HepG2 (cell line): Measurements from ENCODE around the gene AGAP1. TPM values are rescaled to one million over a fixed set of nuclear protein-coding genes. Genes with fewer than 3 reads are reported as not detected.
A peak's percentile ranks its signal among the peaks of the same experiment; 100 is the strongest.

Experiments
- ATAC-seq: fragments of 200-7000 bp; cut with Tn5 transposase; 3 replicates; pipeline ENCODE4 v1.9.1; 2020; ENCODE audit warnings: mild to moderate bottlenecking, moderate library complexity
- BruUV-seq: library from RNA; stranded (reverse); fragments of 400-500 nt; replicated peaks from 2 replicates; lab custom pipeline; 2021; lab: Mats Ljungman, UMichigan
- CTCF ChIA-PET: fragments of 300-600 bp; formaldehyde crosslinking; extraction: SDS; loops from one replicate; lab custom pipeline; 2021; ENCODE audit warnings: low total read pairs, inconsistent platforms, low intra/inter-chr PET ratio; lab: Yijun Ruan, JAX
- POLR2A ChIA-PET: fragments of 350-600 bp; sonication (Branson Sonifier 250); formaldehyde crosslinking; loops from one replicate; lab custom pipeline; 2020; ENCODE audit warnings: antibody characterized with exemption, inconsistent platforms; lab: Yijun Ruan, JAX
- DNase-seq: peaks from one replicate; pipeline ENCODE4 v3.0.0-alpha.2; 2015; ENCODE audit warnings: low spot score
- FAIRE-seq: peaks from 3 replicates; lab custom pipeline; 2011; peaks lifted over from hg19 to GRCh38; lab: Jason Lieb, UNC
- H2AFZ ChIP-seq: one replicate; pipeline ENCODE4 v1.6.1; 2011; ENCODE audit warnings: low read length, inconsistent platforms
- H3K27ac ChIP-seq: fragments of 300-600 bp; 3 replicates; pipeline ENCODE4 v1.8.0; 2011; ENCODE audit warnings: mixed run types, mild to moderate bottlenecking, mixed read lengths, low read length, inconsistent platforms; ENCODE audit not compliant: insufficient read depth; ENCODE audit errors: extremely low read length
- H3K27me3 ChIP-seq, 2 experiments: fragments of 200-600 bp in 1 of 2; 2 replicates in 1 of 2; 3 replicates in 1 of 2; pipeline versions ENCODE4 v1.6.0 to v1.8.0; 2011; ENCODE audit warnings: low read length in 2 of 2, mild to moderate bottlenecking in 2 of 2, moderate library complexity in 2 of 2, inconsistent platforms in 1 of 2; ENCODE audit not compliant: insufficient read depth in 2 of 2, control insufficient read depth in 1 of 2
- H3K36me3 ChIP-seq, 2 experiments: fragments of 200-600 bp in 1 of 2; replicated peaks in 1 of 2; 2 replicates in 1 of 2; 3 replicates in 1 of 2; pipeline versions ENCODE4 v1.5.1 to v1.8.0; 2011; ENCODE audit warnings: low read length in 2 of 2, inconsistent platforms in 1 of 2; ENCODE audit not compliant: insufficient read depth in 2 of 2, control insufficient read depth in 1 of 2
- H3K4me1 ChIP-seq: 2 replicates; pipeline ENCODE4 v1.5.1; 2012; ENCODE audit warnings: low read length, inconsistent platforms; ENCODE audit not compliant: insufficient read depth
- H3K4me2 ChIP-seq: 2 replicates; pipeline ENCODE4 v1.6.0; 2011; ENCODE audit warnings: low read depth, low read length, inconsistent platforms
- H3K4me3 ChIP-seq, 3 experiments: fragments of 200-600 bp in 1 of 3; sonication (generic), shearing (Covaris generic) in 1 of 3; replicated peaks in 1 of 3; 2 replicates each; pipeline ENCODE4 v1.5.1; 2011 to 2016; ENCODE audit warnings: low read length in 3 of 3, inconsistent platforms in 2 of 3, low read depth in 2 of 3, mild to moderate bottlenecking in 2 of 3, control low read depth in 1 of 3, mixed read lengths in 1 of 3; ENCODE audit not compliant: insufficient read depth in 1 of 3
- H3K79me2 ChIP-seq: one replicate; pipeline ENCODE4 v1.6.1; 2011; ENCODE audit warnings: low read length, inconsistent platforms; ENCODE audit not compliant: insufficient read depth
- H3K9ac ChIP-seq: 2 replicates; pipeline ENCODE4 v1.6.0; 2011; ENCODE audit warnings: mild to moderate bottlenecking, low read depth, low read length, inconsistent platforms; ENCODE audit not compliant: insufficient read depth
- H3K9me3 ChIP-seq: 2 replicates; pipeline ENCODE4 v1.5.1; 2012; ENCODE audit warnings: mild to moderate bottlenecking, low read length
- H4K20me1 ChIP-seq: 2 replicates; pipeline ENCODE4 v1.6.0; 2011; ENCODE audit warnings: inconsistent platforms, mild to moderate bottlenecking, low read length, moderate library complexity; ENCODE audit not compliant: insufficient read depth
- AGO2 ChIP-seq: fragments of 200-400 bp; formaldehyde crosslinking; optimal IDR thresholded peaks from 2 replicates; pipeline ENCODE3; 2017; ENCODE audit warnings: mild to moderate bottlenecking, low read depth, low read length, moderate library complexity
- HNF1B ChIP-seq: sonication (generic); formaldehyde crosslinking; IDR thresholded peaks from 2 replicates; pipeline ENCODE4 v1.5.1; 2020; ENCODE audit warnings: mild to moderate bottlenecking, moderate library complexity, missing genetic modification reagents
- HNRNPL ChIP-seq: fragments of 200-400 bp; formaldehyde crosslinking; IDR thresholded peaks from 2 replicates; pipeline ENCODE4 v1.6.1; 2017; ENCODE audit warnings: mild to moderate bottlenecking, low read depth, low read length
- PHF21A ChIP-seq: sonication (generic); formaldehyde crosslinking; IDR thresholded peaks from 2 replicates; pipeline ENCODE4 v1.5.0; 2020; ENCODE audit warnings: mild to moderate bottlenecking, missing genetic modification reagents
- PRPF4 ChIP-seq: fragments of 200-400 bp; formaldehyde crosslinking; IDR thresholded peaks from 2 replicates; pipeline ENCODE4 v1.6.1; 2016; ENCODE audit warnings: low read length, low read depth; ENCODE audit not compliant: poor library complexity, severe bottlenecking
- REPIN1 ChIP-seq: sonication (generic); formaldehyde crosslinking; IDR thresholded peaks from 2 replicates; pipeline ENCODE4 v1.8.0; 2022; ENCODE audit warnings: missing genetic modification reagents, low read depth, mild to moderate bottlenecking, borderline replicate concordance
- SETDB1 ChIP-seq: sonication (generic); formaldehyde crosslinking; IDR thresholded peaks from 2 replicates; pipeline ENCODE4 v1.5.1; 2020; ENCODE audit warnings: missing genetic modification reagents, mild to moderate bottlenecking, borderline replicate concordance
- SP4 ChIP-seq: sonication (generic); formaldehyde crosslinking; IDR thresholded peaks from 2 replicates; pipeline ENCODE4 v1.8.1; 2023; ENCODE audit warnings: mild to moderate bottlenecking, missing genetic modification reagents
- SRF ChIP-seq: IDR thresholded peaks from 2 replicates; pipeline ENCODE4 v1.6.1; 2011; ENCODE audit warnings: mild to moderate bottlenecking, low read depth, low read length, moderate library complexity
- USF2 ChIP-seq, 2 experiments: sonication (generic) in 1 of 2; formaldehyde crosslinking in 1 of 2; IDR thresholded peaks; 2 replicates each; pipeline versions ENCODE4 v1.5.1 to v1.6.1; 2011 to 2020; ENCODE audit warnings: borderline replicate concordance in 1 of 2, low read depth in 1 of 2, low read length in 1 of 2, mild to moderate bottlenecking in 1 of 2, missing genetic modification reagents in 1 of 2, moderate library complexity in 1 of 2
- ZNF121 ChIP-seq: sonication (generic); formaldehyde crosslinking; IDR thresholded peaks from 2 replicates; pipeline ENCODE4 v1.5.0; 2020; ENCODE audit warnings: mild to moderate bottlenecking, missing genetic modification reagents
- ZNF460 ChIP-seq: sonication (generic); formaldehyde crosslinking; IDR thresholded peaks from 2 replicates; pipeline ENCODE4 v1.5.1; 2020; ENCODE audit warnings: missing genetic modification reagents, mild to moderate bottlenecking, borderline replicate concordance
- ZNF773 ChIP-seq: sonication (generic); formaldehyde crosslinking; IDR thresholded peaks from 2 replicates; pipeline ENCODE4 v1.4.0; 2020; ENCODE audit warnings: missing genetic modification reagents, borderline replicate concordance
- whole genome bisulfite sequencing: methylation state at CpG from one replicate; pipeline ENCODE4 v1.1.6; 2017; ENCODE audit warnings: low lambda C conversion rate; 5-methylcytosine and 5-hydroxymethylcytosine counted together
- in situ Hi-C: cut with HindIII; loops from 2 replicates; pipeline ENCODE4 v1.10.0; 2017; ENCODE audit warnings: low pct_unique_long_range_greater_than_20kb; ENCODE audit not compliant: extremely low pct_ligation_motif_present
- intact Hi-C: fragments of 100-400 bp; cut with micrococcal nuclease; formaldehyde crosslinking; loops from one replicate; pipeline ENCODE4 v1.10.0; 2022; ENCODE audit not compliant: unreplicated experiment
- polyA plus RNA-seq, 8 experiments: library from polyadenylated mRNA; depleted of rRNA in 3 of 8; stranded (reverse) in 7 of 8; unstranded in 1 of 8; fragments of >200 nt; fragmentation: Illumina TruSeq in 4 of 8; extraction: Trizol in 4 of 8; gene quantifications; 2 replicates each; pipeline versions ENCODE4 v1.2.1 to v1.2.3, GENCODE V29; 2011 to 2016; ENCODE audit warnings: low read depth in 4 of 8, missing spikeins in 1 of 8, mixed read lengths in 1 of 8; ENCODE audit not compliant: insufficient read depth in 1 of 8
- total RNA-seq, 5 experiments: library from RNA; depleted of rRNA; stranded (reverse); fragments of >200 nt; fragmentation: Illumina TruSeq; extraction: Trizol; gene quantifications; 2 replicates each; pipeline ENCODE4 v1.2.3, GENCODE V29; 2016; ENCODE audit warnings: low read depth in 1 of 5

The AGAP1 gene
- total and polyA plus RNA-seq, 2 of the 13 experiments (the other 11 are each of a cell fraction or from before 2014, with no cell fraction given): 21.2 to 32.7 TPM

- TF ChIP-seq REPIN1 (CRISPR knock-in tag): no peak
- TF ChIP-seq, all 625 proteins: peak for 0
These were observed 340.9 kb downstream of the AGAP1 start (continued) for GRCh38 chr2:235834781-235835180.

- Histone ChIP-seq H3K36me3 (peaks cover 7 to 8% of the 10 kb centered on the region in 2 experiments; a peak in 3 of 5 replicates), H3K27ac (no peak overlapping the region), H3K4me3 (no peak overlapping the region), H2AFZ (no peak overlapping the region), H3K4me2 (no peak overlapping the region)
- ATAC-seq (no peak), DNase-seq (no peak)
- 98% methylated on average over 6 of the region's 6 CpGs for WGBS
- intact Hi-C loops: no loop called here
- no peak for TF ChIP-seq ZNF773 (CRISPR knock-in tag)
- TF ChIP-seq, all 625 proteins: peak for 0
- POLR2A ChIA-PET: no interaction called here
- peak; percentile 28 for FAIRE-seq
- Histone ChIP-seq H3K9me3 (no peaks in the 10 kb centered on the region), H3K27me3 (no peaks in the 10 kb centered on the region), H3K9ac (no peak overlapping the region), H3K79me2 (no peaks in the 10 kb centered on the region), H3K4me1 (no peaks in the 10 kb centered on the region), H4K20me1 (no peaks in the 10 kb centered on the region)
- no TSS peak for BruUV-seq
- in situ Hi-C loops: no loop called here
- CTCF ChIA-PET: no interaction called here
These were observed 342.0 kb downstream of the AGAP1 start for GRCh38 chr2:235835810-235836209.

- Histone ChIP-seq H3K27me3 (no peaks in the 10 kb centered on the region), H2AFZ (no peak overlapping the region), H3K4me1 (no peaks in the 10 kb centered on the region), H4K20me1 (no peaks in the 10 kb centered on the region), H3K4me2 (no peak overlapping the region), H3K4me3 (no peak overlapping the region), H3K9me3 (no peaks in the 10 kb centered on the region), H3K36me3 (peaks cover 7 to 8% of the 10 kb centered on the region in 2 experiments; a peak in 3 of 5 replicates), H3K79me2 (no peaks in the 10 kb centered on the region), H3K27ac (no peak overlapping the region), H3K9ac (no peak overlapping the region)
- DNase-seq (no peak), FAIRE-seq (no peak), ATAC-seq (no peak)
- POLR2A ChIA-PET: no interaction called here
- intact Hi-C loops: no loop called here
- BruUV-seq: no TSS peak
- 96% methylated on average over 7 of the region's 7 CpGs for WGBS
- CTCF ChIA-PET: no interaction called here
- in situ Hi-C loops: no loop called here
- TF ChIP-seq SP4 (CRISPR knock-in tag) (no peak), SETDB1 (CRISPR knock-in tag) (no peak), AGO2 (no peak), USF2 (IDR thresholded peaks at IDR 0.05; ENCODE audit: low read depth, low read length) (no peak), USF2 (CRISPR knock-in tag; IDR thresholded peaks at IDR 0.05; ENCODE audit: borderline replicate concordance) (no peak), PRPF4 (no peak), SRF (no peak), ZNF460 (CRISPR knock-in tag) (no peak), PHF21A (CRISPR knock-in tag) (no peak), ZNF121 (CRISPR knock-in tag) (no peak), HNF1B (CRISPR knock-in tag) (no peak), HNRNPL (no peak)
These were observed 342.7 kb downstream of the AGAP1 start for GRCh38 chr2:235836491-235836911.
